ENCODE results near the gene CEP164.
A peak's percentile ranks its signal among the peaks of the same experiment; 100 is the strongest.

CEP164 gene

DNA sequence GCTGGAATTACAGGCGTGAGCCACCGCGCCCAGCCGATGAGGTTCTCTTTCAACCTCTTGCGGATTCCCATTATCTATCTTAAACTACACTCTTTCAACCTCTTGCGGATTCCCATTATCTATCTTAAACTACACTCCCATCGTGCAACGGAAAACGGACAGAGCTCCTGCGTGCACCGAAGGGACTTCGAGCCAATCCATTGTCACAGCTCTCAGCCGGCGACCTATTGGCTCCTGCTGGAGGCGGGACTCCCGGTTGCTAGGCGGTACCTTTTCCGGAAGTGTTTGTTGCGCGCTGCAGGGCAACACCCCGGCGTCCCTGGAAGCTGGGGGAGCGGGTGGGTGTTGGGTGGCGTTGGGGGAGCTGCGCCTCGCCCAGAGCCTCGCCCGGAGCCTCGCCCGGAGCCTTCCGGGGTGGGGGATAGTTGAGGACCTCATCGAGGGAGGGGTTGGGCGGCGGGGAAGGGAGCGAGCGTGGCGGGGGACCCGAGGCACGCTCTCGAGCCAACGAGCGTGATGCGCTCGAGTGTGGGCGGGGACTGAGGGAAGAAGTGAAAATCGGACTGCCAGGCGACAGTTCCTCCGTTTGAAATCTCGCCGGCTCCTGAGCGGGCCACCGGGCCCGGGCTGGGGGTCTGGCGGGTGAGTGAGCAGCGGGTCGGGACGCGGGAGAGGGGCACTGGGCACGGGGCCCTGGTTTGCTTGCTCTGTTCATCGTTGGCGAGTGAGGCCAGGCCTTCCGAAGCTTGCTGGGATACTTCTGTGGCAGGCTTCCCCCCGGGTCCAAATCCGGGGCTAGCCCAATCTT is at the start of gene CEP164:
Gene CEP164, plus strand, starts transcription at position 288 of the 808 bp plus-strand sequence. CDS start 10,733 bp downstream, outside the sequence.
- H3K36me3 ChIP-seq (ENCODE audit: insufficient read depth, low read length) = no peaks in the 10 kb centered on the region
- H3K4me1 ChIP-seq (ENCODE audit: insufficient read depth, low read length) = peaks cover 3% of the 10 kb centered on the region; the same call in 1 of the 2 replicates
- peak within 1 kb of the TSS; percentile 77 for H3K9ac ChIP-seq (ENCODE audit: low read depth, low read length)
- no peaks in the 10 kb centered on the region for H3K9me3 ChIP-seq (ENCODE audit: control insufficient read depth, insufficient read depth, low read length)

- H3K9me3 ChIP-seq (ENCODE audit: control insufficient read depth, insufficient read depth, low read length) = no peaks in the 10 kb centered on the region
- H3K4me1 ChIP-seq (ENCODE audit: insufficient read depth, low read length) = peaks cover 14% of the 10 kb centered on the region; the same call in 1 of the 2 replicates
- H3K36me3 ChIP-seq (ENCODE audit: insufficient read depth, low read length) = no peaks in the 10 kb centered on the region; the same call in 1 of the 2 replicates
- H3K9ac ChIP-seq (ENCODE audit: low read depth, low read length) = no peak overlapping the region
These were observed 49.3 kb upstream of the CEP164 start for GRCh38 chr11:117278347-117278746.

GRCh38 chr11:117279711-117280376 is 47.8 kb upstream of the CEP164 start:
- Histone ChIP-seq H3K9me3 (ENCODE audit: control insufficient read depth, insufficient read depth, low read length) (no peaks in the 10 kb centered on the region), H3K4me1 (ENCODE audit: insufficient read depth, low read length) (peaks cover 14% of the 10 kb centered on the region; the same call in 1 of the 2 replicates), H3K36me3 (ENCODE audit: insufficient read depth, low read length) (no peaks in the 10 kb centered on the region; the same call in 1 of the 2 replicates), H3K9ac (ENCODE audit: low read depth, low read length) (no peak overlapping the region)

DNA sequence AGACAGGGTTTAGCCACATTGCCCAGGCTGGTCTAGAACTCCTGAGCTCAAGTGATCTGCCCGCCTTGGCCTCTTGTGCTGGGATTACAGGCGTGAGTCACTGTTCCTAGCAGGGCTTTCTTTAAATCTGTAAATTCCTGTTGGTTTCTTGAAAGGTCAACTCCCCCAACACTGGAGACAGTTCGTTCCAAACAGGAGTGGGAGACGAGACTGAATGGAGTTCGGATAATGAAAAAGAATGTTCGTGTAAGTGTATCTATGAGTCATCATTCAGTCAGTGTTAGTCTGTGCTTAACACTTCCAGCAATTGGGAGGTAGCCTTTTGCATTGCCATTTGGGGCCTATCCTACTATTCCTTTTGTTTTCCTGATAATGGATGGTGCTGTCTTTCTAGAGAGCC is 46.5 kb upstream of the CEP164 start:
- H3K9ac ChIP-seq (ENCODE audit: low read depth, low read length) = no peak overlapping the region
- H3K36me3 ChIP-seq (ENCODE audit: insufficient read depth, low read length) = no peaks in the 10 kb centered on the region; the same call in none of the 2 replicates
- no peaks in the 10 kb centered on the region for H3K9me3 ChIP-seq (ENCODE audit: control insufficient read depth, insufficient read depth, low read length)
- H3K4me1 ChIP-seq (ENCODE audit: insufficient read depth, low read length) = peaks cover 14% of the 10 kb centered on the region; the same call in 1 of the 2 replicates

DNA sequence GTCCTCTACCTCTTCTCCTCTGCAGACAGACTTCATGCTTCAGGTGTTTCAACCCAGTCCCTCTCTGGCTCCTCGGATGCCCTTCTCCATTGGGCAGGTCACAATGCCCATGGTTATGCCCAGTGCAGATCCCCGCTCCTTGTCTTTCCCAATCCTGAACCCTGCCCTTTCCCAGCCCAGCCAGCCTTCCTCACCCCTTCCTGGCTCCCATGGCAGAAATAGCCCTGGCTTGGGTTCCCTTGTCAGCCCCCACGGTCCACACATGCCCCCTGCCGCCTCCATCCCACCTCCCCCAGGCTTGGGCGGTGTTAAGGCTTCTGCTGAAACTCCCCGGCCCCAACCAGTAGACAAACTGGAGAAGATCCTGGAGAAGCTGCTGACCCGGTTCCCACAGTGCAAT is 45.8 kb upstream of the CEP164 start:
- Histone ChIP-seq H3K4me1 (ENCODE audit: insufficient read depth, low read length) (peaks cover 14% of the 10 kb centered on the region; the same call in 1 of the 2 replicates), H3K9me3 (ENCODE audit: control insufficient read depth, insufficient read depth, low read length) (no peaks in the 10 kb centered on the region), H3K36me3 (ENCODE audit: insufficient read depth, low read length) (no peaks in the 10 kb centered on the region; the same call in none of the 2 replicates), H3K9ac (ENCODE audit: low read depth, low read length) (no peak overlapping the region)

GRCh38 chr11:117282956-117283355 is 44.7 kb upstream of the CEP164 start:
- peaks cover 3% of the 10 kb centered on the region for H3K36me3 ChIP-seq (ENCODE audit: insufficient read depth, low read length)
- peaks cover 14% of the 10 kb centered on the region; the same call in 1 of the 2 replicates for H3K4me1 ChIP-seq (ENCODE audit: insufficient read depth, low read length)
- no peaks in the 10 kb centered on the region for H3K9me3 ChIP-seq (ENCODE audit: control insufficient read depth, insufficient read depth, low read length)
- no peak overlapping the region for H3K9ac ChIP-seq (ENCODE audit: low read depth, low read length)

DNA sequence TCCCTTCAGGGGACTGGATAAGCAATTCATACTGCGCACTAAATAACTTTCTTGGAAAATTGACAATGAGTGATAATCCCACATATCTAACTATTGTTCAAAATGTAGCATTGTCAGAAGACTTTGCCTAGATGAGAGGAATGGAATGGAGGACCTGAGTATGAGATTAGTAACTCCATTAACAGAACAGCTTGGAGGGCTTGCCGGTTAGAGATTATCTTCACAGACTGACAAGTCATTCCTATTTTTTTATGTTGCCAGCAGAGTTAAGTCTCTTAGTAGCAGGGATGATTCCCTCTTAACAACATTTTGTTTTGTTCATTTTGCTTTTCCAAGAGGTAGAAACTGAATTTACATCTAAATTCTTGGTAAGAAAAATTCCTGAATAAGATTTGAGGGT is 43.6 kb upstream of the CEP164 start:
- H3K9me3 ChIP-seq (ENCODE audit: control insufficient read depth, insufficient read depth, low read length) = no peaks in the 10 kb centered on the region
- no peak overlapping the region for H3K9ac ChIP-seq (ENCODE audit: low read depth, low read length)
- peaks cover 4% of the 10 kb centered on the region for H3K36me3 ChIP-seq (ENCODE audit: insufficient read depth, low read length)
- H3K4me1 ChIP-seq (ENCODE audit: insufficient read depth, low read length) = peaks cover 11% of the 10 kb centered on the region; the same call in 1 of the 2 replicates

GRCh38 chr11:117286588-117286987 is 41.1 kb upstream of the CEP164 start:
- H3K9me3 ChIP-seq (ENCODE audit: control insufficient read depth, insufficient read depth, low read length) = no peaks in the 10 kb centered on the region
- peaks cover 1% of the 10 kb centered on the region; the same call in 1 of the 2 replicates for H3K4me1 ChIP-seq (ENCODE audit: insufficient read depth, low read length)
- H3K9ac ChIP-seq (ENCODE audit: low read depth, low read length) = no peak overlapping the region
- peaks cover 10% of the 10 kb centered on the region for H3K36me3 ChIP-seq (ENCODE audit: insufficient read depth, low read length)

DNA sequence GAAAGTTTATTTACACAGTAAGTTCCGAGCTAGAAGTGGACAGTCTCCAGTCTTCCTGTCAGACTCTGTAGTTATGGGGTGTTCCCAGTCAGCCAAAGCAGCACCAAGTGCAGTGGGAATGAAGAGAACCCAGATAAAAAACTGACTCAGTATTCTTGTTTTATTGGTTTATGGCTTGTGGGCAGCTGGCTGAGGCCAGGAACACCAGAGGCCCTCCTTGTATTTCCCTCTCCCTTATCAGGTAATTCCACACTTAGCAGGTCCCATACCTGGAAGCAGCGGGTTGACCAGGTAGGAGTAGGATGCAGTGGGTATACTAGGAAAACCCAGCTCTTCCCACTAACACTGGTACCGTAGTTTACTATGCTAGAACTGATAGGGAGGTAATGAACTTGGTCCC is 40.0 kb upstream of the CEP164 start:
- no peaks in the 10 kb centered on the region for H3K4me1 ChIP-seq (ENCODE audit: insufficient read depth, low read length)
- peaks cover 10% of the 10 kb centered on the region for H3K36me3 ChIP-seq (ENCODE audit: insufficient read depth, low read length)
- H3K9me3 ChIP-seq (ENCODE audit: control insufficient read depth, insufficient read depth, low read length) = no peaks in the 10 kb centered on the region
- H3K9ac ChIP-seq (ENCODE audit: low read depth, low read length) = no peak overlapping the region

- no peaks in the 10 kb centered on the region for H3K4me1 ChIP-seq (ENCODE audit: insufficient read depth, low read length)
- H3K9me3 ChIP-seq (ENCODE audit: control insufficient read depth, insufficient read depth, low read length) = no peaks in the 10 kb centered on the region
- H3K9ac ChIP-seq (ENCODE audit: low read depth, low read length) = no peak overlapping the region
- H3K36me3 ChIP-seq (ENCODE audit: insufficient read depth, low read length) = peaks cover 13% of the 10 kb centered on the region
These were observed 37.9 kb upstream of the CEP164 start for GRCh38 chr11:117289795-117290194.

GRCh38 chr11:117290809-117291396 is 36.8 kb upstream of the CEP164 start, which contains the start of gene BACE1-AS:
Gene BACE1-AS (plus strand): TSS chr11:117291346.
- Histone ChIP-seq H3K9ac (ENCODE audit: low read depth, low read length) (no peak within 1 kb of the TSS), H3K4me1 (ENCODE audit: insufficient read depth, low read length) (no peaks in the 10 kb centered on the region), H3K36me3 (ENCODE audit: insufficient read depth, low read length) (peaks cover 13% of the 10 kb centered on the region), H3K9me3 (ENCODE audit: control insufficient read depth, insufficient read depth, low read length) (no peaks in the 10 kb centered on the region)

DNA sequence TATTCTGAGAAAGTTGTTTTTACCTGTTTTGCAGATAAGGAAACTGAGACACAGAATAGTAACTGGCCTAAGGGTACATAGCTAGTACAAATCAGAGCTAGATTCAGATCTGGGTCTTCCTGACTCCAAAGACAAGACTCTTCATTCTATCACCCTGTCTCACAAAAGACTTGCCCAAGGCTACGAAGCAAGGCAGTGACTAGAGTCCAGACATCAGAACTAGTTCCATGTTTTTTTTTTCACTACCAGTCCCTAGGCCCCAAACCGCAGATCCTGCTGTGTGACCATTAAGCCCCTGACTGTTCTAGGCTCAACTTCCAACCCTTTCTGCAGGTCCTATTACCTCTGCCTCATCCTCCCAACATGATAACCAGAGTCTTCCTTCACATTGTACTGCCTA is 35.0 kb upstream of the CEP164 start:
- Histone ChIP-seq H3K4me1 (ENCODE audit: insufficient read depth, low read length) (no peaks in the 10 kb centered on the region), H3K36me3 (ENCODE audit: insufficient read depth, low read length) (peaks cover 13% of the 10 kb centered on the region), H3K9ac (ENCODE audit: low read depth, low read length) (no peak overlapping the region), H3K9me3 (ENCODE audit: control insufficient read depth, insufficient read depth, low read length) (no peaks in the 10 kb centered on the region)

DNA sequence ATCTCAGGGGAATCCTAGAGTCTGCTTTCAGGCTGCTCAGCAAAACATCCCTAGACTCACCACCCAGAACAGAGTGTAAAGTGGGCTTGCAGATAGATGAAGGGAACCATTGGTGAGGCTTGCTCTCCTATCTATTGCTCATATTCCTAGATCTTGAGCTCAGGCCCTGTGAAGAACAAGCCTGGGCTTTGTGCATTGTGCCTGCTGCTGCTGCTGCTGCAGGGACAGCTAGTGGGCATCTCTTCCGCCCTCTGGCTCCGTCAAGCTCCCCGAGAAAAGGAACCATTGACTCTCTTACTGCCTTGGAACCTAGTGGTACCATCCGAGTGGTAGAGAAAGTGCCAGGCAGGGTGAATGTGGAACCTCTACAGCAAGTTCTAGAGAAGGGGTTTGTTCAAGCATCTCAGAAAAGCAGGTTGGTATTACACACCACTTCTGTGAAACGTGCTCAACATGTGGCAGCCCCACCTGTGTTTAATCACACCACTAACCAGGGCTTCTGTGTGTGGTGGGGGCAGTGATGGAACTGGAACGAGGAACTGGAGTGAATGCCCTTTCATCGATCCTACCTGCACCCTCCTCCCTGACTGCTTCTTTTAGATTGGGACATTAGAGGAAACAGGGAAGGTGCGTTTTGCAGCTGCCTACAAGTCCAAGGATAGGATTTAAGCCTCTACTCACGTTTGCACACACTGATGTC is 32.1 kb upstream of the CEP164 start:
- Histone ChIP-seq H3K9ac (ENCODE audit: low read depth, low read length) (no peak overlapping the region), H3K36me3 (ENCODE audit: insufficient read depth, low read length) (peaks cover 7% of the 10 kb centered on the region), H3K9me3 (ENCODE audit: control insufficient read depth, insufficient read depth, low read length) (no peaks in the 10 kb centered on the region), H3K4me1 (ENCODE audit: insufficient read depth, low read length) (peaks cover 15% of the 10 kb centered on the region)

GRCh38 chr11:117296881-117297280 is 30.8 kb upstream of the CEP164 start:
- H3K9ac ChIP-seq (ENCODE audit: low read depth, low read length) = no peak overlapping the region
- H3K4me1 ChIP-seq (ENCODE audit: insufficient read depth, low read length) = peaks cover 20% of the 10 kb centered on the region

More at GRCh38 chr11:117296881-117297280, 30.8 kb upstream of the CEP164 start:
- Histone ChIP-seq H3K9me3 (ENCODE audit: control insufficient read depth, insufficient read depth, low read length) (no peaks in the 10 kb centered on the region), H3K36me3 (ENCODE audit: insufficient read depth, low read length) (peaks cover 3% of the 10 kb centered on the region; the same call in 1 of the 2 replicates)

Measured in ES-I3 (cell line).